Trophoblast cell (in vitro differentiated cells and primary cell): ENCODE measurements around the gene MARCHF2.
A peak's percentile ranks its signal among the peaks of the same experiment; 100 is the strongest.

Experiments used
- DNase-seq, 2 donors: peaks; one replicate each; pipeline ENCODE4 v3.0.0-alpha.2; 2016
- H2AFZ ChIP-seq: 2 replicates; pipeline ENCODE4 v1.6.1; 2013; ENCODE audit warnings: low read length, moderate library complexity, mild to moderate bottlenecking; ENCODE audit not compliant: insufficient read depth, poor library complexity
- H2AK5ac ChIP-seq: 2 replicates; pipeline ENCODE4 v1.6.1; 2013; ENCODE audit warnings: mild to moderate bottlenecking, low read length
- H2BK120ac ChIP-seq: 2 replicates; pipeline ENCODE4 v1.6.1; 2013; ENCODE audit warnings: low read length, mild to moderate bottlenecking, moderate library complexity; ENCODE audit not compliant: insufficient read depth, poor library complexity
- H2BK12ac ChIP-seq: 2 replicates; pipeline ENCODE4 v1.6.1; 2013; ENCODE audit warnings: mild to moderate bottlenecking, low read length, moderate library complexity
- H2BK5ac ChIP-seq: 2 replicates; pipeline ENCODE4 v1.6.1; 2013; ENCODE audit warnings: low read length, low read depth, moderate library complexity, mild to moderate bottlenecking; ENCODE audit not compliant: poor library complexity
- H3K14ac ChIP-seq: 2 replicates; pipeline ENCODE4 v1.6.1; 2013; ENCODE audit warnings: mild to moderate bottlenecking, low read length
- H3K18ac ChIP-seq: 2 replicates; pipeline ENCODE4 v1.6.1; 2013; ENCODE audit warnings: mild to moderate bottlenecking, low read length
- H3K23ac ChIP-seq: 2 replicates; pipeline ENCODE4 v1.6.1; 2013; ENCODE audit warnings: low read length
- H3K27ac ChIP-seq: 2 replicates; pipeline ENCODE4 v1.5.1; 2013; ENCODE audit warnings: low read depth, mild to moderate bottlenecking, inconsistent platforms, low read length, moderate library complexity
- H3K27me3 ChIP-seq: 2 replicates; pipeline ENCODE4 v1.6.1; 2013; ENCODE audit warnings: inconsistent platforms, mild to moderate bottlenecking, low read length, moderate library complexity; ENCODE audit not compliant: insufficient read depth
- H3K36me3 ChIP-seq, 2 experiments: 1 replicate in 1 of 2; 2 replicates in 1 of 2; pipeline ENCODE4 v1.6.1; 2013; ENCODE audit warnings: low read length in 2 of 2, mild to moderate bottlenecking in 2 of 2, moderate library complexity in 1 of 2; ENCODE audit not compliant: insufficient read depth in 2 of 2, control insufficient read depth in 1 of 2
- H3K4ac ChIP-seq: 2 replicates; pipeline ENCODE4 v1.6.1; 2013; ENCODE audit warnings: low read depth, mild to moderate bottlenecking, low read length, moderate library complexity
- H3K4me1 ChIP-seq, 2 experiments: 1 replicate in 1 of 2; 2 replicates in 1 of 2; pipeline ENCODE4 v1.6.1; 2013; ENCODE audit warnings: low read length in 2 of 2, mild to moderate bottlenecking in 2 of 2, moderate library complexity in 1 of 2; ENCODE audit not compliant: insufficient read depth in 2 of 2, control insufficient read depth in 1 of 2
- H3K4me2 ChIP-seq: 2 replicates; pipeline ENCODE4 v1.6.1; 2013; ENCODE audit warnings: inconsistent platforms, mild to moderate bottlenecking, low read length, moderate library complexity
- H3K4me3 ChIP-seq: 2 replicates; pipeline ENCODE4 v1.5.1; 2013; ENCODE audit warnings: mild to moderate bottlenecking, low read depth, low read length, inconsistent platforms
- H3K79me1 ChIP-seq: one replicate; pipeline ENCODE4 v1.6.1; 2013; ENCODE audit warnings: low read length
- H3K79me2 ChIP-seq: 2 replicates; pipeline ENCODE4 v1.6.1; 2013; ENCODE audit warnings: low read length, mild to moderate bottlenecking; ENCODE audit not compliant: control insufficient read depth, insufficient read depth, poor library complexity
- H3K9ac ChIP-seq: 2 replicates; pipeline ENCODE4 v1.6.1; 2013; ENCODE audit warnings: mild to moderate bottlenecking, low read length
- H3K9me3 ChIP-seq: 2 replicates; pipeline ENCODE4 v1.6.1; 2013; ENCODE audit warnings: low read depth, mild to moderate bottlenecking, control low read depth, inconsistent platforms, low read length; ENCODE audit not compliant: insufficient read depth
- H4K12ac ChIP-seq: 2 replicates; pipeline ENCODE4 v1.6.1; 2013; ENCODE audit warnings: low read depth, mild to moderate bottlenecking, low read length, moderate library complexity
- H4K8ac ChIP-seq: 2 replicates; pipeline ENCODE4 v1.6.1; 2013; ENCODE audit warnings: low read depth, mild to moderate bottlenecking, low read length, moderate library complexity
- H4K91ac ChIP-seq: one replicate; pipeline ENCODE4 v1.6.1; 2013; ENCODE audit warnings: low read depth, mild to moderate bottlenecking, low read length, moderate library complexity
- WGBS: extraction: QIAGEN DNeasy Blood & Tissue Kit; methylation state at CpG from one replicate; pipeline ENCODE4 v1.1.7; 2013; ENCODE audit warnings: missing lambda C conversion rate; ENCODE audit not compliant: insufficient read length, insufficient coverage; ENCODE audit errors: extremely low coverage; 5-methylcytosine and 5-hydroxymethylcytosine counted together

MARCHF2 gene

GRCh38 chr19:8475005-8475404 lies 61.9 kb downstream of the MARCHF2 start:
- no CpG with 5 or more reads among the region's 1 CpG for WGBS

GRCh38 chr19:8476524-8476923 lies 63.4 kb downstream of the MARCHF2 start:
- peaks cover 55 to 74% of the 10 kb centered on the region in 2 experiments for H3K36me3 ChIP-seq
- H3K79me2 ChIP-seq: peaks cover 5% of the 10 kb centered on the region
- H4K91ac ChIP-seq: no peak overlapping the region

More at GRCh38 chr19:8475005-8475404, 61.9 kb downstream of the MARCHF2 start:
- no peak for DNase-seq
- no peaks in the 10 kb centered on the region for H3K9me3 ChIP-seq
- no peak overlapping the region for H3K14ac ChIP-seq
- H2BK5ac ChIP-seq: no peak overlapping the region
- no peak overlapping the region for H2BK12ac ChIP-seq
- H2AK5ac ChIP-seq: no peak overlapping the region
- peaks cover 2% of the 10 kb centered on the region for H3K79me2 ChIP-seq
- no peaks in the 10 kb centered on the region for H3K79me1 ChIP-seq
- H3K36me3 ChIP-seq: peaks cover 58 to 77% of the 10 kb centered on the region in 2 experiments
- H3K4ac ChIP-seq: peak overlapping the region; percentile 64
- no peak overlapping the region for H3K4me3 ChIP-seq
- H3K27ac ChIP-seq: no peak overlapping the region
- H2AFZ ChIP-seq: no peak overlapping the region
- no peak overlapping the region for H4K12ac ChIP-seq
- H2BK120ac ChIP-seq: no peak overlapping the region
- H3K4me1 ChIP-seq: no peaks in the 10 kb centered on the region
- H4K8ac ChIP-seq: no peak overlapping the region
- no peak overlapping the region for H3K4me2 ChIP-seq
- no peak overlapping the region for H3K18ac ChIP-seq
- H3K9ac ChIP-seq: no peak overlapping the region
- H4K91ac ChIP-seq: no peak overlapping the region
- no peak overlapping the region for H3K23ac ChIP-seq
- H3K27me3 ChIP-seq: no peaks in the 10 kb centered on the region

GRCh38 chr19:8477889-8478288 lies 64.8 kb downstream of the MARCHF2 start:
- H2BK120ac ChIP-seq: no peak overlapping the region
- H4K91ac ChIP-seq: no peak overlapping the region
- H3K9me3 ChIP-seq: no peaks in the 10 kb centered on the region
- no peak overlapping the region for H3K27ac ChIP-seq
- no peak overlapping the region for H2BK12ac ChIP-seq
- no CpG with 5 or more reads among the region's 4 CpGs for WGBS
- no peaks in the 10 kb centered on the region for H3K79me1 ChIP-seq
- H3K36me3 ChIP-seq: peaks cover 54 to 76% of the 10 kb centered on the region in 2 experiments
- H3K4me1 ChIP-seq: peaks cover 2 to 5% of the 10 kb centered on the region in 2 experiments
- H2AFZ ChIP-seq: no peak overlapping the region
- no peak overlapping the region for H3K18ac ChIP-seq
- H3K23ac ChIP-seq: no peak overlapping the region
- peak overlapping the region; percentile 19 for H3K4ac ChIP-seq
- no peak overlapping the region for H2BK5ac ChIP-seq
- no peak overlapping the region for H3K4me3 ChIP-seq
- no peak overlapping the region for H4K12ac ChIP-seq
- H3K27me3 ChIP-seq: no peaks in the 10 kb centered on the region
- H3K14ac ChIP-seq: no peak overlapping the region
- no peak for DNase-seq
- no peak overlapping the region for H4K8ac ChIP-seq
- no peak overlapping the region for H3K4me2 ChIP-seq
- H2AK5ac ChIP-seq: no peak overlapping the region
- H3K9ac ChIP-seq: no peak overlapping the region
- peaks cover 5% of the 10 kb centered on the region for H3K79me2 ChIP-seq

More at GRCh38 chr19:8476524-8476923, 63.4 kb downstream of the MARCHF2 start:
- H3K4me3 ChIP-seq: no peak overlapping the region
- H3K27me3 ChIP-seq: no peaks in the 10 kb centered on the region
- no peak overlapping the region for H2BK120ac ChIP-seq
- no peak overlapping the region for H3K9ac ChIP-seq
- no peak overlapping the region for H4K12ac ChIP-seq
- H2BK12ac ChIP-seq: no peak overlapping the region
- no peaks in the 10 kb centered on the region for H3K79me1 ChIP-seq
- WGBS: no CpG with 5 or more reads among the region's 8 CpGs
- H3K14ac ChIP-seq: no peak overlapping the region
- no peak for DNase-seq
- no peak overlapping the region for H2AFZ ChIP-seq
- no peak overlapping the region for H4K8ac ChIP-seq
- H3K23ac ChIP-seq: no peak overlapping the region
- no peak overlapping the region for H3K27ac ChIP-seq
- H3K9me3 ChIP-seq: no peaks in the 10 kb centered on the region
- no peak overlapping the region for H3K4me2 ChIP-seq
- H2BK5ac ChIP-seq: no peak overlapping the region
- no peak overlapping the region for H3K18ac ChIP-seq
- H2AK5ac ChIP-seq: no peak overlapping the region
- peaks cover 2 to 5% of the 10 kb centered on the region in 2 experiments for H3K4me1 ChIP-seq
- no peak overlapping the region for H3K4ac ChIP-seq

- Histone ChIP-seq H3K4me1 (peaks cover 2 to 5% of the 10 kb centered on the region in 2 experiments), H3K27ac (no peak overlapping the region), H3K9ac (no peak overlapping the region), H3K4me2 (no peak overlapping the region), H3K18ac (no peak overlapping the region), H4K91ac (no peak overlapping the region), H3K9me3 (no peaks in the 10 kb centered on the region), H2BK120ac (no peak overlapping the region), H3K27me3 (no peaks in the 10 kb centered on the region), H3K4ac (peak overlapping the region; percentile 16), H2BK5ac (no peak overlapping the region), H2BK12ac (no peak overlapping the region), H2AK5ac (no peak overlapping the region), H4K8ac (no peak overlapping the region), H3K23ac (no peak overlapping the region), H3K14ac (no peak overlapping the region), H3K4me3 (no peak overlapping the region), H3K36me3 (peaks cover 53 to 77% of the 10 kb centered on the region in 2 experiments), H2AFZ (no peak overlapping the region), H3K79me1 (no peaks in the 10 kb centered on the region), H4K12ac (no peak overlapping the region), H3K79me2 (peaks cover 5% of the 10 kb centered on the region)
- no peak for DNase-seq
- no CpG with 5 or more reads among the region's 3 CpGs for WGBS
Observed at GRCh38 chr19:8478598-8478997, 65.5 kb downstream of the MARCHF2 start.
